Activated CD4-positive, CD25-positive, alpha-beta regulatory T cell treated with anti-CD3 and anti-CD28 coated beads, Interleukin-2, amount 50 U/mL, for 24 hours (primary cell): ENCODE data around the gene CCDC198.

Experiments
- ATAC-seq, 2 donors: fragments of 150-1000 bp; cut with Tn5 transposase; one replicate each; pipeline ENCODE4 v1.10.0; 2021; ENCODE audit warnings: mild to moderate bottlenecking in 1 of 2, moderate library complexity in 1 of 2

The CCDC198 gene

GRCh38 chr14:57493467-57494181 is at the start of gene CCDC198:
Gene CCDC198, minus strand, starts transcription at chr14:57493857. Its CDS starts 142 bp downstream, at chr14:57493715.
- no peak for ATAC-seq

- ATAC-seq, result no peak
These were observed 39.6 kb upstream of the CCDC198 start for GRCh38 chr14:57533214-57533613.

- ATAC-seq, result no peak
These were observed 36.9 kb upstream of the CCDC198 start for GRCh38 chr14:57530571-57530970.

GRCh38 chr14:57526942-57527341 is 33.3 kb upstream of the CCDC198 start:
- ATAC-seq, result no peak

GRCh38 chr14:57519043-57519442 is 25.4 kb upstream of the CCDC198 start:
- ATAC-seq, result no peak

- ATAC-seq, result no peak
These were observed 18.6 kb upstream of the CCDC198 start for GRCh38 chr14:57512220-57512619.

GRCh38 chr14:57508756-57509155 is 15.1 kb upstream of the CCDC198 start:
- no peak for ATAC-seq

- no peak for ATAC-seq
These were observed 9.1 kb upstream of the CCDC198 start for GRCh38 chr14:57502586-57503254.

- no peak for ATAC-seq
These were observed 7.4 kb upstream of the CCDC198 start for GRCh38 chr14:57501039-57501557.

GRCh38 chr14:57498659-57499058 is 5.0 kb upstream of the CCDC198 start:
- ATAC-seq, result no peak

- ATAC-seq, result no peak
These were observed 4.4 kb upstream of the CCDC198 start for GRCh38 chr14:57498035-57498434.

GRCh38 chr14:57495416-57495815 is 1.8 kb upstream of the CCDC198 start:
- no peak for ATAC-seq

- no peak for ATAC-seq
These were observed 798 bp downstream of the CCDC198 start for GRCh38 chr14:57492859-57493258.

GRCh38 chr14:57491640-57492039 is 2.0 kb downstream of the CCDC198 start:
- ATAC-seq, result no peak

GRCh38 chr14:57487771-57488170 is 5.9 kb downstream of the CCDC198 start:
- ATAC-seq, result no peak

- no peak for ATAC-seq
These were observed 6.8 kb downstream of the CCDC198 start for GRCh38 chr14:57486767-57487379.

- no peak for ATAC-seq
These were observed 8.0 kb downstream of the CCDC198 start for GRCh38 chr14:57485635-57486034.

- no peak for ATAC-seq
These were observed 11.5 kb downstream of the CCDC198 start for GRCh38 chr14:57482120-57482519.

- no peak for ATAC-seq
These were observed 13.6 kb downstream of the CCDC198 start for GRCh38 chr14:57480051-57480450.

- ATAC-seq, result no peak
These were observed 14.5 kb downstream of the CCDC198 start for GRCh38 chr14:57479197-57479596.

- no peak for ATAC-seq
These were observed 15.6 kb downstream of the CCDC198 start for GRCh38 chr14:57478050-57478449.

GRCh38 chr14:57470909-57471308 is 22.7 kb downstream of the CCDC198 start:
- ATAC-seq, result no peak

GRCh38 chr14:57464008-57464730 is 29.5 kb downstream of the CCDC198 start:
- ATAC-seq, result no peak
